ENCODE data around the gene ARFRP1.
"Not testable (repeated sequence)": the region's sequence is repeated elsewhere in the genome, so short reads cannot be mapped to it uniquely, and the experiment has no call there.

Gene ARFRP1

DNA sequence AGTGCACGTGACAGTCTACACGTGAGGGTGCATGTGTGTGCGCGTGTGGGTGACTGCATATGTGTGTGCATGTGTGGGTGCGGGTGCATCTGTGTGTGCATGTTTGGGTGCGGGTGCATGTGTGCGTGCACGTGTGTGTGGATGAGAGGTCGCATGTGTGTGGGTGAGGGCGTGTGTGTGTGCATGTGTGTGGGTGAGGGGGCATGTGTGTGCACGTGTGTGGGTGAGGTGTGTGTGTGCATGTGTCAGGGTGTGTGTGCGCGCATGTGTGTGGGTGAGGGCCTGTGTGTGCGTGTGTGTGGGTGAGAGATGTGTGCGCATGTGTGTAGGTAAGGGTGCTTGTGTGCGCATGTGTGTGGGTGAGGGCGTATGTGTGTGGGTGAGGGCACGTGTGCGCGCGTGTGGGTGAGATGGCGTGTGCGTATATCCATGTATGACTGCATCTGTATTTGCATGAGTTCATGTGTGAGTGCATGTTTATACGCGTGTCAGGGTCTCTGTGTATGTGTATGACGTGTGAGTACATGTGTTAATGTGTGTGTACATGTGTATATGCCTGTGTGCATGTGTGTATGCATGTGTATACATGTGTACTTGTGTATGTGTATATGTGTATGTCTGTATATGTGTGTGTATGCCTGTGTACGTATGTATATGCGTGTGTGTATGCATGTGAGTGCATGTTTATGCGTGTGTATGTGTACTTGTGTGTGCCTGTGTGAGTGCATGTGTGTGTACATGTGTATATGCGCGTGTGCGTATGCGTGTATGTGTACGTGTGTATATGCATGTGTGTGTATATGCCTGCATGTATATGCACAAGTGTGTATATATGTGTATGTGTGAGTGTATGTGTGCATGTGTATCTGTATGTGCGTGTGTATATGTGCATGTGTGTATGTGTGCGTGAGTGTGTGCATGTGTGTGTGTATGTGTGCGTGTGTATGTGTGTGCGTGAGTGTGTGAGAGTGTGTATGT is 24.6 kb upstream of the ARFRP1 start:
- DNase-seq: no peak

DNA sequence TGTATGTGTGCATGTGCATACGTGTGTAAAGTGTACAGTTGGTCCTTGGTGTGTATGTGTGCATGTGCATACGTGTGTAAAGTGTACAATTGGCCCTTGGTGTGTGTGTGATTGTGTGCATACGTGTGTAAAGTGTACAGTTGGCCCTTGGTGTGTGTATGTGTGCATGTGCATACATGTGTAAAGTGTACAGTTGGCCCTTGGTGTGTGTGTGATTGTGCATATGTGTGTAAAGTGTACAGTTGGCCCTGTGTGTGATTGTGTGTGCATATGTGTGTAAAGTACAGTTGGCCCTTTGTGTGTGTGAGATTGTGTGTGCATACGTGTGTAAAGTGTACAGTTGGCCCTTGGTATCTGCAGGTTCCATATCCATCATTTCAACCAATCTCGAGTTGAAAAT is 23.6 kb upstream of the ARFRP1 start:
- no peak for DNase-seq

DNA sequence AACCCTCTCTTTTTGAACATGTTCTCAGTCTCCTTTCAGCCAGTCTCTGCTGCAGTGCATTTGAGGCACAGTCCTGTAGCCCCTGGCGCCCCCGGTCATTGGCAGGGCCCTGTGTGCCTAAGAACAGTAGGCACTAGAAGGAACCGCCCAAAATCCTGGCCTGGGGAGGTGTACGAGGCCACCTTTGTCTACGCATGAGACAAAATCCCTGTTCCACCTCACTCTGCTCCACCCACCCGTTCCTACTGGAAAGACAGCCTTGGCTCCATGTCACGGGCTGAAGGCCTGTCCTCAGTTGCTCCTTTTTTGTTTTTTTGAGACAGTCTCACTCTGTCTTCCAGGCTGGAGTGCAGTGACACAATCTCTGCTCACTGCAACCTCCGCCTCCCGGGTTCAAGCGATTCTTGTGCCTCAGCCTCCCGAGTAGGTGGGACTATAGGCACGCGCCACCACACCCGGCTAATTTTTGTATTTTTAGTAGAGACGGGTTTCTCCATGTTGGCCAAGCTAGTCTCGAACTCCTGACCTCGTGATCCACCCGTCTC is 22.5 kb upstream of the ARFRP1 start:
- DNase-seq: not testable (repeated sequence)

DNA sequence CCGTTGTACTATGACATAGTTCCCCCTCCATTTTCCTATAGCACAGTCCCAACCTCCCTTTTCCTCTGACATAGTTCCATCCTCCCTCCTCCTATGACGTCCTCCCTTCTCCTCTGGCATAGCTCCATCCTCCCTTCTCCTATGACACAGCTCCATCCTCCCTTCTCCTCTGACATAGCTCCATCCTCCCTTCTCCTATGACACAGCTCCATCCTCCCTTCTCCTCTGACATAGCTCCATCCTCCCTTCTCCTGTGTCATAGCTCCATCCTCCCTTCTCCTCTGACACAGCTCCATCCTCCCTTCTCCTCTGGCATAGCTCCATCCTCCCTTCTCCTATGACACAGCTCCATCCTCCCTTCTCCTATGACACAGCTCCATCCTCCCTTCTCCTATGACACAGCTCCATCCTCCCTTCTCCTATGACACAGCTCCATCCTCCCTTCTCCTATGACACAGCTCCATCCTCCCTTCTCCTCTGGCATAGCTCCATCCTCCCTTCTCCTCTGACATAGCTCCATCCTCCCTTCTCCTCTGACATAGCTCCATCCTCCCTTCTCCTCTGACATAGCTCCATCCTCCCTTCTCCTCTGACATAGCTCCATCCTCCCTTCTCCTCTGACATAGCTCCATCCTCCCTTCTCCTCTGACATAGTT is 15.3 kb upstream of the ARFRP1 start:
- not testable (repeated sequence) for DNase-seq

DNA sequence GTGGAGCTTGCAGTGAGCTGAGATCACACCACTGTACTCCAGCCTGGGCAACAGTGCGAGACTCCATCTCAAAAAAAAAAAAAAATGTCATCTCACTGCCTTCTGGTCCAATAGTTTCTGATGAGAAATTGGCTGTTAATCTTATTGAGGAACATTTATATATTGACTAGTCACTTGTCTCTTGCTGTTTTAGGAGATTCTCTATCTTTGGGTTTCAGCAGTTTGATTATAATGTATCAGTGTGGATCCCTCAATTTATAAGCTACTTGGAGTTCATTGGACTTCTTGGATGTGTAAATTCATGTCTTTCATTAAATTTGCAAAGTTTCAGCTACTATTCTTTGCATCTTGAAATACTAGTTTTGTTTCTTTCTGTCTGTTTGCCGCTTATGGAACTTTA is 11.2 kb upstream of the ARFRP1 start:
- DNase-seq: no peak

DNA sequence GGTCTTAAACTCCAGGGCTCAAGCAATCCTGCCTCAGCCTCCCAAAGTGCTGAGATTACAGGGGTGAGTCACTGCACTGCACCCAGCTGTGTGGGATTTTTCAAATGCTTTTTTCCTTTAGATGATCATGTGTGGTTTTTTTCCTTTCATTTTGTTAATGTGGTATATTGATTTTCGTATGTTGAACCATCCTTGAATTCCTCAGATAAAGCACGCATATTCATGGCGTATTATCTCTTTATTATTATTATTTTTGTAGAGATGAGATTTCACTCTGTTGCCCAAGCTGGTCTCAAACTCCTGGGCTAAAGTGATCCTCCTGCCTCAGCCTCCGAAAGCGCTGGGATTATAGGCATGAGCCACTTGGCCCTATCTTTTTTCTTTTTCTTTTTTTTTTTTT is 7.1 kb upstream of the ARFRP1 start:
- no peak for DNase-seq

DNA sequence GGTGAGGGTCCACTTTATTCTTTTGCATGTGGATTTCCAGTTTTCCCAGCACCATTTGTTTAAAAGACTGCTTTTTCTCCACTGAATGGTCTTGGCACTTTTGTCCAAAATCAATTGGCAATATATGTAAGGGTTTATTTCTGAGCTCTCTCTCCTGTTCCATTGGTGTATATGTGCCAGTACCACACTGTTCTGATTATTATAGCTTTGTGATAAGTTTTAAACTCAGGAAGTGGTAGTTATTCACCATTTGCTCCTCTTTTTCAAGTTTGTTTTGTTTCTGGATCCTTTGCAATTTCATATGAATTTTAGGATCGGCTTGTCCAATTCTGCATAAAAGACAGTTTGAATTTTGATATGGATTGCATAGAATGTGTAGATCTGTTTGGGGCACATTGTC is 4.4 kb upstream of the ARFRP1 start:
- DNase-seq: no peak

DNA sequence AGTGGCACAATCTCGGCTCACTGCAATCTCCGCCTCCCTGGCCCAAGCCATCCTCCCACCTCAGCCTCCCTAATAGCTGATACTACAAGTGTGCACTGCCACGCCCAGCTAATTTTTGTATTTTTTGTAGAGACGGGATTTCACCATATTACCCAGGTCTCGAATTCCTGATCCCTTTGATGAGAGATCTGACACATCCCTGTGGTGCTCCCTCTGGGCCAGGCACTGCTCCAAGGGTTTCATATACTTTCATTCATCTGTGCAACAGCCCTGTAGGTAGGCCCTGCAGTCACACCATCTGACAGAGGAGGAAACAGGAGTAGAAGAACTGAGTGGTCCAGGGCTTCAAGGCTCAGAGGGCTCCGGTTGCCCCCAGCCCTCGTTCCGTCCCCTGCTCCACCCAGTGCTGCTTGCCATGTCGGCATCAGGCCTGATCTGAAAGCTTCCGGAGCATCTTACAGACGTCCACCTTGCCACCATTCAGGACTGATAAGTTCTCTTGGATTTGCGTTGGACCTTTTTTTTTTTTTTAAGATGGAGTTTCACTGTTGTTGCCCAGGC is 3.4 kb upstream of the ARFRP1 start:
- no peak for DNase-seq

DNA sequence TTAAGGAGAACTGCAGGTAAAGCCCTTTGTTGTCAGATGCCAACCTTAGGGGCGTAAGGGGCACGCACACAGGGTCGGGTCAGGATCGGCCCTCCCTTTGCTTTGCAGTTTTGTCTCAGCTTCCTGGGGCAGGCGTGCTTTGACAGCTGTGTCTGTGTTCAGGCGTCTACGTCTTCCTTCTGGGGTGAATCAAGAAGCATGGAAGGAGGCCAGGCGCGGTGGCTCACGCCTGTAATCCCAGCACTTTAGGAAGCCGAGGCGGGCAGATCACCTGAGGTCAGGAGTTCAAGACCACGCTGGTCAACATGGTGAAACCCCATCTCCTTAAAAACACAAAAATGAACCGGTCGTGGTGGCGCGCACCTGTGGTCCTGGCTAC is 1.4 kb upstream of the ARFRP1 start:
- no peak for DNase-seq

DNA sequence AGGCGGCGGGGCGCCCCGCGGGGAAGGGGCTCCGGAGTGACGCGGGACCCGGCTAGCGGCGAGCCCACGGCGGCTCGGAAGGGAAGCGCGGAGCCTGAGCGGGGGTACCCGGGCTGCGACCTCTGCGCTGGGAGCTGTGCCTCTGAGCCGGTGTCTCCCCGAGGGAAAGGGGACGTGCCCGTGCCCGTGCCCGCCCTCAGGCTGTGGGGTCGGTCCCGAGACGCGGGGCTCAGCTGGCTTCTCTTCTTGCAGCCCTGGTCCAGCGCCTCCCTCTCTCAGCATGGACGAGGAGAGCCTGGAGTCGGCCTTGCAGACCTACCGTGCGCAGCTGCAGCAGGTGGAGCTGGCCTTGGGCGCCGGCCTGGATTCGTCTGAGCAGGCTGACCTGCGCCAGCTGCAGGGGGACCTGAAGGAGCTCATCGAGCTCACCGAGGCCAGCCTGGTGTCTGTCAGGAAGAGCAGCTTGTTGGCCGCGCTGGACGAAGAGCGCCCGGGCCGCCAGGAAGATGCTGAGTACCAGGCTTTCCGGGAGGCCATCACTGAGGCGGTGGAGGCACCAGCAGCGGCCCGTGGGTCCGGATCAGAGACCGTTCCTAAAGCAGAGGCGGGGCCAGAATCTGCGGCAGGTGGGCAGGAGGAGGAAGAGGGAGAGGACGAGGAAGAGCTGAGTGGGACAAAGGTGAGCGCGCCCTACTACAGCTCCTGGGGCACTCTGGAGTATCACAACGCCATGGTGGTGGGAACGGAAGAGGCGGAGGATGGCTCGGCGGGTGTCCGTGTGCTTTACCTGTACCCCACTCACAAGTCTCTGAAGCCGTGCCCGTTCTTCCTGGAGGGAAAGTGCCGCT is 749 bp upstream of the ARFRP1 start:
- DNase-seq: no peak

DNA sequence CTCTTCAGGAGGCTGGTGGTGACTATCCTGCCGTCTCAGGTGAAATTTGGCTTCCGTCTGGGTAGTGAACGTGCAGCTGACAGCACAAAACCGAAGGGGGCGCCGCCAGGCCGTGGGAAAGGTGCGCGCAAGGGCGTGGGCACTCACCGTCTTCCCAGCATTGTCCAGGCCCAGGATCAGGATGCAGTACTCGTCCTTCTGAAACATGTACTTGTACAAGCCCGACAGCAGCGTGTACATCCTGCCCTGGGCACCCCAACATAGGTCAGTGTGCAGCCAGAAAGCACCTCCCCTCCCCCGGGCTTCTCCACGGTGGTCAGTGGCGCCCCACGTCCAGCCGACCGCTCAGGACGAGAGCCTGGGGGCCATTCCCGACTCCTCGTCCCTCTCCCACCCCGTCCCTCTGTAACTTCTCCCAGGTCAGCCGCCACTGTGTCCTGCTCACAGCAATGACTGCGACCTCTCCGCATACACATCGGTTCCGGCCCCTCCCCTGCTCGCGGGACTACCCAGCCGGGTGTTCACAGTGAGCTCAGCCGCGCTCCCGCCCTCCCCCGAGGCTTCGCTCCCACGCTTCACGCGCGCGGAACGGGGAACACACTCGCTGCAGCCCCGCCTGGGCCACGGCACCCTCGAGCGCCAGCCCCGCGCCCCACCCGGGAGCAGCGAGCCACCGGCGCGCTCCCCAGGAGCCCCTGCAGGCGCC is 771 bp downstream of the ARFRP1 start:
- peak; percentile 66 for DNase-seq

DNA sequence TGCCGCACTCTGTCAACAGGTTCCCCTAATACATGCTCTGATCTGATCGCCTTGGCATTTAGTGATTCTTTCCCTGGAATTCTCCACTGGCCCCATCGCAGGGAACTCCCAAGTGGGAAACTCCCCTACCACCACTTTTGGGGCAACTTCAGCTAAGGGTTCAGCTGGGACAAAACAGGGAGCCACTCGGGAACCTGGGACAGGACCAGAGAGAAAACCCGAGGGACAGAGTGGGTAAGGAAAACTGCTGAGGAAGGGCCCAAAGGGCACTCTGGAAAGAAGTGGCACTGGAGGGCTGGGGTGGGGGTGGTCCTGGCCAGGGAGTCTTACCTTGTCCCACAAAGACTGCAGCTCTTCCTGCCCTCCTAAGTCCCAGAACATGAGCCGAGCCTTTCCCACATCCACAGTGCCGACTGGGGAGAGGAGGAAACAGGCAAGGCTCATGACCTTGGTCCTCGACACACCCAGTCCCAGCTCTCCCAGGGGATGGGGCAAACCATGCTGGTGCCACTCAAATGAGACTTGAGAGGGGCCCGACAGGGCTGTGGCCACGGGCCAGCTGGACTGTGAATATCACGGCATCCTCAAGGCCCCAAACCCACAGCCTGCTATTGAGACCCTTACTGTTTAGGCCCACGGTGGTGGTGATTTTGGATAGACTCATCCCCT is 1.6 kb downstream of the ARFRP1 start:
- DNase-seq: no peak

DNA sequence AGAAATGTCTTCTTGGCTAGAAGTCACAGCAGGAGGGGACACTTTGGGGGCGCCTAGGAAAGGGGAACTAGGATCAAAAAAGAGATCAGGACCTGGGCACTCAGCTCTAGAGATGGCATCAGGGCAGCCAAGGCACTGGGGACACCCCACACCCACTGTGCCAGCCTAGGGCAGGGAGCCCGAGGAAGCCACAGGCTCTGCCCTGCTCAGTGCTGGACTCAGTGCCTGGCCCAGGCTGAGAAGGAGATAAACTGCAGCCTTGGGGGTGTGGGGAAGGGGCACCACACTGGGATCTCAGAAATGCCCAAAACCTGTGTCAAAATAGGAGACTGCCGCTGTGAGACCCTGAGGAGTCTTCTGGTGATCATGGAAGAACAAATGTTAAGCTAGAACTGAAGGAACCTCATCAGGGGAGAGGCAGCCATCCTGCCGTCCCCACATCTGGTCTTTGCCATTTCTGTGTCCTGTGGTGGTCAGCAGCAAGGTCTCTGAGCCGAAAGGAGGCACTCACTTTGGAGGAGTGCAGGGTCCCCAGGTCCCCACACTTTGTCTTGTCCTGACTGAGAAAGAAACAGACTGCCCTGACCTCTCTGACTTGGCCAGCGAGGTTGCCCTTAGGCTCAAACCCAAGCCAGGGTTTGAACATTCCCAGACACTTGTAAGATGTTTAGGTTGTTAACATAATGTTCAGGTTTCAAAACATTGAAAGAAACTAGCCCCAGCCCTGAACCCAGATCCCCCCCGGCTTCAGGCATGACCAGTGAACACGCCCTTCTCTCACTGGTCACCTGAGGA is 2.3 kb downstream of the ARFRP1 start:
- no peak for DNase-seq

DNA sequence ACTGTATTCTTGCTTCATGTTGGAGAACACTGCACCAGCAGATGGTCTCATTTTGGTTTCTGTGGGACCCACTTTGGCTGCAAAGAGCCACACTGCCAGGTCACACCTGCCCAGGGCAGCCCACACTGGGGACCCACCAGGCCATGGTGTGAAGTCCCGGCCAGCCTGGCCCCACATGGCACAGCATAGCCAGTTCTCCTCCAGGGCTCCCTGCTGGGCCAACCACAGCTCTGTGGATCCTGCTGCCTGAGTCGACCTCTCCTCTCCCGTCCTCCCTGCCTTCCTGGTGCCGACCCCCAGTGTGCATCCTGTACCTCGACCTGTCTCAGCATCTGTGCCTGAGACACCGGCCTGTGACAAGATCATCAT is 3.0 kb downstream of the ARFRP1 start:
- no peak for DNase-seq

DNA sequence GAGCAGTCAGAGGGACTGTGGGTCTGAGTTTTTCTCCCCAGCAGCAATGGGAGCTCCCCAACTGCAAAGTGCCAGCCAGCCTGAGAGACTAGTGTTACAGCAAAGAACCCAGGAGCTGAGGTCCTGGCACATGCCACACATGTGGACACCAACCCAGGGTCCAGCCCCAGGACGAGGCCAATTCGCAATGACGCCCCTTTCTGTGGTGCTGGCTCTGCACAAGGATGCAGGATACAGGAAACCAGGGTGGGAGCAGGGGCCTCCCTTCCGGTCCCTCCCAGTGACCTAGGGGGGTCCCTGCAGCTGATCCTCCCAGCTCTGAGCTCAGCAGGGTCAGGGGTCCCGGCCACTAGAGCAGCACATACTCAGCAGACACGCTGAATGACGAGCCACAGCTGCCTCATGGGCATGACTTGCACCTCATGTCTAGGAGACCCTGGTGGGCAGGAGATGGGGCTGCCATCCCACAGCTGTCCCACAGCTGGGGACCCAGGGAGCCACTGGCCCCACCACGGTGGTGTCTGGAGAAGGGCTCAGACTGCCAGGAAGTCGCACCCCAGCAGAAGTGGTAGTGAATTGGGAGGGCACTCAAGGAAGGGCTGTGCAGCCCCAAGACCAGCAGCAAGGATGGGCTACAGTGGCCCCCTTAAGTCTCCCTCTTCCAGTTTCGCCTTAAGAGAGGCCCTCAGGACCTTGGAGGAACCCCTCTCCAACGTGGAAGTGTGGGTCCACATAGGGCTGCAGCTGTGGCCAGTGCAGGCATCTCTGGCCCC is 3.6 kb downstream of the ARFRP1 start:
- DNase-seq: no peak

DNA sequence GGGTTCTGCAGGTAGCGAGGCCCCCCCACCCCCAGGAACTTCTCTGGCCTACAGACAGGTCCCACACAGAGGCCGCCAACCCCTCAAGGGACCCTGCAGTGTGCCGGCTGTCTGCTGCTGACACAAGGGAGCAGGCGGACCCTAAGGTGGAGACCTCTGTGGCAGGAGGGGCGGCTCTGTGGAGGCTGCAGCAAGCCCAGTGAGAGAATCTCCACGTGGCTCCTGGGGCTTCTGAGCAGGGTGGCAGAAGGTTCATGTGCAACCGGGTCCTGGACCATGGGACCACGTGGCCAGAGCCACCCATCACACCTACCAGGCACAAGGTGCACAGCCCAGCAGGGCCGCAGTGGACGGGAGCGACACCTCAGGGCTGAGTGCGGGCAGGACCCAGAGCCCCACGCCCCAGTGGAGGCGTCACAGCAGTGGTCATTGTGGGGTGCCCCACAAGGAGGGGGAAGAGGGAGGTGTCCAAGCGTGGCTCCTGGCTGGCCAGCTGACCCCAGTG is 4.3 kb downstream of the ARFRP1 start:
- DNase-seq: no peak

DNA sequence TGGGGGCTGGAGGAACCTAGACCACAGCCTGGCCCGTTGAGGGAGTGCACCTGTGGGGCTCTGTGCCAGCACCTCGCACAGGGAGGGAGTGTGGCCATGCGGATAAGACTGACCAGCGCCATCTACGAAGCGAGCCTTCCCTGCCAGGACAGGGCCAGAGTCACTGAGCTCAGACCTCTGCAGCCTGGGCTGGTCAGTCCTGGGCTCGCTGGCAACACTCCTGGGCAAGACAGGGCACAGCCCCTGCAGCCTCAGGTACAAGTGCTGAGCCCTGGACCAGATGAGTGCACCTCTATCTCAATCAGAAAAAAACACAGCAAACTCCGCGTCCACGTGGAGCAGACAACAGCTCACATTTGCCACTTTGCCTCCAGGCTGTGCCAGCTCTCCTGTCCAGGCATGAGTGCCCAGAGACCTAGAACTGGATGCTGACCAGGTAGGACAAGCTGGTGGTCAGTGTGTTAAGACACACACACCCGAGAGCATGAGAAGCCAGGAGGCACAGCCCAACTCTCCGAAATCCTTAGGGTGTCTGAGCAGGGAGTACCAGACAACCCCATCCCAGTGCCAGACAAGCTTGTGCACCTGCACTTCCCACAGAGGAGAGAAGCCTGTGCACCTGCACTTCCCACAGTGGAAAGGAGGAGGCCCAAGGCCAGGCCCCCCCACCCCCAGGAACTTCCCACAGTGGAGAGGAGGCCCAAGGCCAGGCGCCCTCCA is 4.9 kb downstream of the ARFRP1 start:
- no peak for DNase-seq

DNA sequence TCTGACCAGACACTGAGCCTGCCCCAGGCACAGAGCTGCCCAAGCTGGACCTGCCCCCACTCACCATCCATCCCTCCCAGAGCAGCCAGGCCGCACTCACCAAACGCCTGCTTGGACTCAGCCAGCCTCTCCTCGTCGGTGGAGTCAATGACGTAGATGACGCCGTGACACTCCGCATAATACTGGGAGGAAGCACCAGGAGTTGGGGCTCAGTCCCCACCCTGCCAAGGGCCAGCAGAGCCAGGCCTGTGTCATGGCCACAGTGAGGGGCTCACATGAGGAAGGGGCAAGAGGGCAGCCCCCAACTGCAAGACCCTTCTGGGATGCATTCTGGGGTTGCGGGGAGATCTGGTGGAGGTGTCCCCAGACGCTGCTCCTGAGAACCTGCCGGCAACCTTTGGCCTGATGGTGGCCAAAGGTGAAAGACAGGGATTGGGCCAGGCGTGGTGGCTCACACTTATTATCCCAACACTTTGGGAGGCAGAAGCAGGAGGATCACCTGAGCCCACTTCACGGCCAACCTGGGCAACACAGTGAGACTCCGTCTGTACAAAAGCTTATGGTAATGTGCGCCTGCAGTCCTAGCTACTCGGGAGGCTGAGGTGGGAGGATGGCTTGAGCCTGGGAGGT is 5.6 kb downstream of the ARFRP1 start:
- DNase-seq: no peak
